HepG2 (cell line): ENCODE results near the gene DNASE2. TPM values are rescaled to one million over a fixed set of nuclear protein-coding genes. Genes with fewer than 3 reads are reported as not detected.

ENCODE experiments used
- ERF ChIP-seq: IDR thresholded peaks from 2 replicates; pipeline ENCODE4 v1.6.1; 2018; ENCODE audit warnings: missing biosample characterization, missing genetic modification reagents
- MAZ ChIP-seq, 2 experiments: sonication (generic) in 1 of 2; formaldehyde crosslinking in 1 of 2; IDR thresholded peaks; 2 replicates each; pipeline versions ENCODE4 v1.5.0 to v1.6.1; 2012 to 2020; ENCODE audit warnings: low read depth in 2 of 2, mild to moderate bottlenecking in 2 of 2, borderline replicate concordance in 1 of 2, improper control_type of control experiment in 1 of 2, low read length in 1 of 2, missing genetic modification reagents in 1 of 2, moderate library complexity in 1 of 2
- NFE2L2 ChIP-seq: fragments of 150-350 bp; IDR thresholded peaks from 2 replicates; pipeline ENCODE4 v1.6.1; 2014; ENCODE audit warnings: low read length
- NKX3-1 ChIP-seq: sonication (generic); formaldehyde crosslinking; IDR thresholded peaks from 2 replicates; pipeline ENCODE4 v1.5.0; 2020; ENCODE audit warnings: missing genetic modification reagents
- PBX2 ChIP-seq: IDR thresholded peaks from 2 replicates; pipeline ENCODE4 v1.6.1; 2016; ENCODE audit warnings: control low read depth
- RFX5 ChIP-seq: IDR thresholded peaks from 2 replicates; pipeline ENCODE4 v1.6.1; 2011; ENCODE audit warnings: low read depth, low read length, improper control_type of control experiment
- ZBTB10 ChIP-seq: sonication (generic); formaldehyde crosslinking; IDR thresholded peaks from 2 replicates; pipeline ENCODE4 v1.4.0; 2020; ENCODE audit warnings: missing genetic modification reagents, borderline replicate concordance
- ZBTB38 ChIP-seq: sonication (generic); formaldehyde crosslinking; IDR thresholded peaks from 2 replicates; pipeline ENCODE4 v1.5.1; 2020; ENCODE audit warnings: mild to moderate bottlenecking, missing genetic modification reagents
- ZNF101 ChIP-seq: sonication (generic); formaldehyde crosslinking; IDR thresholded peaks from 2 replicates; pipeline ENCODE4 v1.4.0; 2020; ENCODE audit warnings: mild to moderate bottlenecking, low read depth, missing genetic modification reagents, borderline replicate concordance
- ZNF557 ChIP-seq: sonication (generic); formaldehyde crosslinking; IDR thresholded peaks from 2 replicates; pipeline ENCODE4 v1.4.0; 2020; ENCODE audit warnings: missing genetic modification reagents
- ZNF572 ChIP-seq: sonication (generic); formaldehyde crosslinking; IDR thresholded peaks from 2 replicates; pipeline ENCODE4 v1.5.1; 2020; ENCODE audit warnings: mild to moderate bottlenecking, missing genetic modification reagents
- polyA plus RNA-seq, 8 experiments: library from polyadenylated mRNA; depleted of rRNA in 3 of 8; stranded (reverse) in 7 of 8; unstranded in 1 of 8; fragments of >200 nt; fragmentation: Illumina TruSeq in 4 of 8; extraction: Trizol in 4 of 8; gene quantifications; 2 replicates each; pipeline versions ENCODE4 v1.2.1 to v1.2.3, GENCODE V29; 2011 to 2016; ENCODE audit warnings: low read depth in 4 of 8, missing spikeins in 1 of 8, mixed read lengths in 1 of 8; ENCODE audit not compliant: insufficient read depth in 1 of 8
- total RNA-seq, 5 experiments: library from RNA; depleted of rRNA; stranded (reverse); fragments of >200 nt; fragmentation: Illumina TruSeq; extraction: Trizol; gene quantifications; 2 replicates each; pipeline ENCODE4 v1.2.3, GENCODE V29; 2016; ENCODE audit warnings: low read depth in 1 of 5
- TF ChIP-seq, protein P1 (sequence below): sonication (generic); formaldehyde crosslinking; conservative IDR thresholded peaks from 2 replicates; pipeline ENCODE4 v1.4.0; 2020; ENCODE audit warnings: mild to moderate bottlenecking, missing genetic modification reagents, moderate library complexity
- TF ChIP-seq, protein P2 (sequence below): sonication (generic); formaldehyde crosslinking; IDR thresholded peaks from 2 replicates; pipeline ENCODE4 v1.5.0; 2020; ENCODE audit warnings: missing genetic modification reagents
- TF ChIP-seq, protein P3 (sequence below): IDR thresholded peaks from 2 replicates; pipeline ENCODE4 v1.6.1; 2016; ENCODE audit warnings: low read depth, borderline replicate concordance
- TF ChIP-seq, protein P4 (sequence below): sonication (generic); formaldehyde crosslinking; IDR thresholded peaks from 2 replicates; pipeline ENCODE4 v1.5.0; 2020; ENCODE audit warnings: mild to moderate bottlenecking, missing genetic modification reagents, borderline replicate concordance

DNASE2 gene
- total and polyA plus RNA-seq, 2 of the 13 experiments (the other 11 are each of a cell fraction or from before 2014, with no cell fraction given): 7.5 to 16.2 TPM

DNA sequence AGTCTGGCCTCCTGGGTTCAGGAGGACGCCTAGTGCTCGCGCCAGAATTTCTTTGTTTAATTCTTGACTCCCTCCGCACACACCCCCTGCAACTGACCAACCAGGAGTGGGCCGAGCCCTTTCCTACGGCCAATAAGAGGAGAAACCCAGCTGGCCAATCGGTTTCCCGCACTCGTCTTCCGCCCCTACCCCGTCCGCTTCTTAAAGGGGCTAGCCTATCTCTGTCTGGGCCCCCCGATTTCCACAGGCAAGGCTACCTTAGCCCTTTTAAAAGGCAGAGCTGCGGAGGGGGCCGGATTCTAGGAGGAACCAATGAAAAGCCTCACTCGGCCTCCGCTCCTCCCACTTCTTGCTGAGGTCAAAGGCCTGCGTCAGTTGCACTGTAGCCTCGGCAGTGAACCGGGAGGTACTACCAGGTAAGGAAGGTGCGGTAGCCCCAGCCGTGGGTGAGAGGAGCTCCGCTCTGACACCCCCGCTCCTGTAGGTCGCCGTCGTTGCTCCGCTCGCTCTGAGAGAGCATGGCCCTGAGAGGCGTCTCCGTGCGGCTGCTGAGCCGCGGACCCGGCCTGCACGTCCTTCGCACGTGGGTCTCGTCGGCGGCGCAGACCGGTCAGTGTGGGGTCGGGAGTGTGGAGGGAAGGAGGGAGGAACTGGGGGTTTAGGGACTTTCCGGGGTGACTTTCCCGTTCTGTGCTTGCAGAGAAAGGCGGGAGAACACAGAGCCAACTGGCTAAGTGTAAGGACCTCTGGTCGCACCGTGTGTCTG is 9.7 kb upstream of the DNASE2 start, which contains the start of gene GCDH (continued):
- TF ChIP-seq, protein P1, sequence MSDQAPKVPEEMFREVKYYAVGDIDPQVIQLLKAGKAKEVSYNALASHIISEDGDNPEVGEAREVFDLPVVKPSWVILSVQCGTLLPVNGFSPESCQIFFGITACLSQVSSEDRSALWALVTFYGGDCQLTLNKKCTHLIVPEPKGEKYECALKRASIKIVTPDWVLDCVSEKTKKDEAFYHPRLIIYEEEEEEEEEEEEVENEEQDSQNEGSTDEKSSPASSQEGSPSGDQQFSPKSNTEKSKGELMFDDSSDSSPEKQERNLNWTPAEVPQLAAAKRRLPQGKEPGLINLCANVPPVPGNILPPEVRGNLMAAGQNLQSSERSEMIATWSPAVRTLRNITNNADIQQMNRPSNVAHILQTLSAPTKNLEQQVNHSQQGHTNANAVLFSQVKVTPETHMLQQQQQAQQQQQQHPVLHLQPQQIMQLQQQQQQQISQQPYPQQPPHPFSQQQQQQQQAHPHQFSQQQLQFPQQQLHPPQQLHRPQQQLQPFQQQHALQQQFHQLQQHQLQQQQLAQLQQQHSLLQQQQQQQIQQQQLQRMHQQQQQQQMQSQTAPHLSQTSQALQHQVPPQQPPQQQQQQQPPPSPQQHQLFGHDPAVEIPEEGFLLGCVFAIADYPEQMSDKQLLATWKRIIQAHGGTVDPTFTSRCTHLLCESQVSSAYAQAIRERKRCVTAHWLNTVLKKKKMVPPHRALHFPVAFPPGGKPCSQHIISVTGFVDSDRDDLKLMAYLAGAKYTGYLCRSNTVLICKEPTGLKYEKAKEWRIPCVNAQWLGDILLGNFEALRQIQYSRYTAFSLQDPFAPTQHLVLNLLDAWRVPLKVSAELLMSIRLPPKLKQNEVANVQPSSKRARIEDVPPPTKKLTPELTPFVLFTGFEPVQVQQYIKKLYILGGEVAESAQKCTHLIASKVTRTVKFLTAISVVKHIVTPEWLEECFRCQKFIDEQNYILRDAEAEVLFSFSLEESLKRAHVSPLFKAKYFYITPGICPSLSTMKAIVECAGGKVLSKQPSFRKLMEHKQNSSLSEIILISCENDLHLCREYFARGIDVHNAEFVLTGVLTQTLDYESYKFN: no peak; the same call in 1 of the 2 replicates
- TF ChIP-seq ZNF557 (CRISPR knock-in tag) (no peak), ZBTB10 (CRISPR knock-in tag) (no peak), NFE2L2 (no peak), NKX3-1 (CRISPR knock-in tag) (no peak), MAZ (IDR thresholded peaks at IDR 0.05; ENCODE audit: borderline replicate concordance, low read depth, low read length) (peak; percentile 99), MAZ (CRISPR knock-in tag; IDR thresholded peaks at IDR 0.05; ENCODE audit: low read depth) (peak; percentile 96), ZBTB38 (no peak), ERF (CRISPR knock-in tag) (0 out of 2 replicates have a peak, but pooled peaks have one; percentile 29), PBX2 (CRISPR knock-in tag) (no peak), ZNF101 (no peak), ZNF572 (CRISPR knock-in tag) (no peak), RFX5 (no peak)
- TF ChIP-seq, protein P2, sequence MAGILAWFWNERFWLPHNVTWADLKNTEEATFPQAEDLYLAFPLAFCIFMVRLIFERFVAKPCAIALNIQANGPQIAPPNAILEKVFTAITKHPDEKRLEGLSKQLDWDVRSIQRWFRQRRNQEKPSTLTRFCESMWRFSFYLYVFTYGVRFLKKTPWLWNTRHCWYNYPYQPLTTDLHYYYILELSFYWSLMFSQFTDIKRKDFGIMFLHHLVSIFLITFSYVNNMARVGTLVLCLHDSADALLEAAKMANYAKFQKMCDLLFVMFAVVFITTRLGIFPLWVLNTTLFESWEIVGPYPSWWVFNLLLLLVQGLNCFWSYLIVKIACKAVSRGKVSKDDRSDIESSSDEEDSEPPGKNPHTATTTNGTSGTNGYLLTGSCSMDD (CRISPR knock-in tag): no peak
- TF ChIP-seq, protein P3, sequence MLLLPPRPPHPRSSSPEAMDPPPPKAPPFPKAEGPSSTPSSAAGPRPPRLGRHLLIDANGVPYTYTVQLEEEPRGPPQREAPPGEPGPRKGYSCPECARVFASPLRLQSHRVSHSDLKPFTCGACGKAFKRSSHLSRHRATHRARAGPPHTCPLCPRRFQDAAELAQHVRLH (CRISPR knock-in tag): no peak
- TF ChIP-seq, protein P4, sequence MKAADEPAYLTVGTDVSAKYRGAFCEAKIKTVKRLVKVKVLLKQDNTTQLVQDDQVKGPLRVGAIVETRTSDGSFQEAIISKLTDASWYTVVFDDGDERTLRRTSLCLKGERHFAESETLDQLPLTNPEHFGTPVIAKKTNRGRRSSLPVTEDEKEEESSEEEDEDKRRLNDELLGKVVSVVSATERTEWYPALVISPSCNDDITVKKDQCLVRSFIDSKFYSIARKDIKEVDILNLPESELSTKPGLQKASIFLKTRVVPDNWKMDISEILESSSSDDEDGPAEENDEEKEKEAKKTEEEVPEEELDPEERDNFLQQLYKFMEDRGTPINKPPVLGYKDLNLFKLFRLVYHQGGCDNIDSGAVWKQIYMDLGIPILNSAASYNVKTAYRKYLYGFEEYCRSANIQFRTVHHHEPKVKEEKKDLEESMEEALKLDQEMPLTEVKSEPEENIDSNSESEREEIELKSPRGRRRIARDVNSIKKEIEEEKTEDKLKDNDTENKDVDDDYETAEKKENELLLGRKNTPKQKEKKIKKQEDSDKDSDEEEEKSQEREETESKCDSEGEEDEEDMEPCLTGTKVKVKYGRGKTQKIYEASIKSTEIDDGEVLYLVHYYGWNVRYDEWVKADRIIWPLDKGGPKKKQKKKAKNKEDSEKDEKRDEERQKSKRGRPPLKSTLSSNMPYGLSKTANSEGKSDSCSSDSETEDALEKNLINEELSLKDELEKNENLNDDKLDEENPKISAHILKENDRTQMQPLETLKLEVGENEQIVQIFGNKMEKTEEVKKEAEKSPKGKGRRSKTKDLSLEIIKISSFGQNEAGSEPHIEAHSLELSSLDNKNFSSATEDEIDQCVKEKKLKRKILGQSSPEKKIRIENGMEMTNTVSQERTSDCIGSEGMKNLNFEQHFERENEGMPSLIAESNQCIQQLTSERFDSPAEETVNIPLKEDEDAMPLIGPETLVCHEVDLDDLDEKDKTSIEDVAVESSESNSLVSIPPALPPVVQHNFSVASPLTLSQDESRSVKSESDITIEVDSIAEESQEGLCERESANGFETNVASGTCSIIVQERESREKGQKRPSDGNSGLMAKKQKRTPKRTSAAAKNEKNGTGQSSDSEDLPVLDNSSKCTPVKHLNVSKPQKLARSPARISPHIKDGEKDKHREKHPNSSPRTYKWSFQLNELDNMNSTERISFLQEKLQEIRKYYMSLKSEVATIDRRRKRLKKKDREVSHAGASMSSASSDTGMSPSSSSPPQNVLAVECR (CRISPR knock-in tag): peak; percentile 100
